AG04450 (cell line): Measurements from ENCODE around the gene PCDHA9. TPM values are rescaled to one million over a fixed set of nuclear protein-coding genes. Genes with fewer than 3 reads are reported as not detected.
"Not testable (repeated sequence)": the region's sequence is repeated elsewhere in the genome, so short reads cannot be mapped to it uniquely, and the experiment has no call there.

Experiments used
- CTCF ChIA-PET: fragments of 300-600, 350-600 bp; formaldehyde crosslinking; extraction: SDS; loops from one replicate; lab custom pipeline; 2022; ENCODE audit warnings: antibody characterized with exemption, inconsistent platforms; lab: Charles Lee
- POLR2A ChIA-PET: fragments of 350-600 bp; formaldehyde crosslinking; extraction: SDS; loops from one replicate; lab custom pipeline; 2021; ENCODE audit warnings: antibody characterized with exemption, inconsistent platforms; lab: Yijun Ruan, JAX
- DNase-seq: peaks from one replicate; pipeline ENCODE4 v3.0.0-alpha.2; 2011; ENCODE audit warnings: low read depth, low spot score
- H3K27ac ChIP-seq: one replicate; pipeline ENCODE4 v1.5.1; 2012; ENCODE audit warnings: low read depth, low read length, control low read depth
- H3K27me3 ChIP-seq: one replicate; pipeline ENCODE4 v1.6.0; 2012; ENCODE audit warnings: low read length; ENCODE audit not compliant: control insufficient read depth, insufficient read depth
- H3K4me3 ChIP-seq: 2 replicates; pipeline ENCODE4 v1.5.1; 2011; ENCODE audit warnings: mild to moderate bottlenecking, low read depth, low read length, control low read depth
- H3K9me3 ChIP-seq: 2 replicates; pipeline ENCODE4 v1.5.1; 2012; ENCODE audit warnings: low read length; ENCODE audit not compliant: control insufficient read depth, insufficient read depth
- CTCF ChIP-seq: IDR thresholded peaks from 2 replicates; pipeline ENCODE4 v1.5.1; 2011; ENCODE audit warnings: low read depth, low read length, control low read depth, inconsistent platforms
- polyA minus RNA-seq: library from RNA; depleted of rRNA, polyadenylated mRNA; stranded (reverse); fragments of >200 nt; gene quantifications from 2 replicates; pipeline ENCODE4 v1.2.3, GENCODE V29; 2011; rRNA and poly(A)+ RNA removed
- polyA plus RNA-seq: library from polyadenylated mRNA; depleted of rRNA; stranded (reverse); fragments of >200 nt; gene quantifications from 2 replicates; pipeline ENCODE4 v1.2.3, GENCODE V29; 2011; rRNA removed

The PCDHA9 gene
- 0.02 TPM in 1 of 2 replicates, not detected in the other for polyA plus RNA-seq
- polyA minus RNA-seq, result 0.09 TPM in 1 of 2 replicates, not detected in the other

- H3K4me3 ChIP-seq, H3K27me3 ChIP-seq, H3K27ac ChIP-seq, CTCF ChIA-PET, DNase-seq, POLR2A ChIA-PET: not testable (repeated sequence)
- H3K9me3 ChIP-seq, result peaks cover 25% of the 10 kb centered on the region
Observed at GRCh38 chr5:140848139-140849102, at the start of gene PCDHA9. Gene PCDHA9, plus strand, starts transcription at chr5:140848382. Its CDS starts 114 bp downstream, at chr5:140848496.

GRCh38 chr5:140800816-140801493, 47.2 kb upstream of the PCDHA9 start, which contains the start of gene PCDHA3:
Gene PCDHA3, plus strand, starts transcription at chr5:140801057.
- Histone ChIP-seq H3K4me3 (no peak within 1 kb of the TSS), H3K9me3 (peaks cover 35% of the 10 kb centered on the region), H3K27me3 (no peaks in the 10 kb centered on the region), H3K27ac (no peak within 1 kb of the TSS)
- no peak; the same call in 1 of the 2 replicates for TF ChIP-seq CTCF
- CTCF ChIA-PET, result no interaction called here
- no peak for DNase-seq
- POLR2A ChIA-PET, result no interaction called here

GRCh38 chr5:140801494-140801841, 46.7 kb upstream of the PCDHA9 start:
- DNase-seq, result no peak
- Histone ChIP-seq H3K27me3 (no peaks in the 10 kb centered on the region), H3K9me3 (peaks cover 30% of the 10 kb centered on the region), H3K4me3 (no peak overlapping the region), H3K27ac (no peak overlapping the region)
- 0 out of 2 replicates have a peak, but pooled peaks have one; percentile 15 for TF ChIP-seq CTCF
- POLR2A ChIA-PET, result no interaction called here
- CTCF ChIA-PET, result no interaction called here

GRCh38 chr5:140802381-140802780, 45.8 kb upstream of the PCDHA9 start:
- CTCF ChIA-PET, result not testable (repeated sequence)

GRCh38 chr5:140802781-140803271, 45.4 kb upstream of the PCDHA9 start:
- POLR2A ChIA-PET, result no interaction called here
- Histone ChIP-seq H3K27me3 (no peaks in the 10 kb centered on the region), H3K27ac (no peak overlapping the region), H3K4me3 (no peak overlapping the region), H3K9me3 (peaks cover 33% of the 10 kb centered on the region)
- CTCF ChIA-PET, result no interaction called here
- no peak for DNase-seq
- TF ChIP-seq CTCF, result no peak

More at GRCh38 chr5:140802381-140802780, 45.8 kb upstream of the PCDHA9 start:
- H3K27me3 ChIP-seq, H3K27ac ChIP-seq, POLR2A ChIA-PET, DNase-seq, H3K4me3 ChIP-seq: not testable (repeated sequence)
- peaks cover 29% of the 10 kb centered on the region for H3K9me3 ChIP-seq
